OCI-LY1 (cell line): ENCODE data around the gene KLHL14.

Source experiments
- H2AFZ ChIP-seq: fragments of 200-600 bp; sonication (generic), shearing (Covaris generic); 2 replicates; pipeline ENCODE4 v1.6.0; 2014; ENCODE audit warnings: antibody characterized with exemption, mild to moderate bottlenecking, low read length
- H3F3A ChIP-seq: fragments of 200-600 bp; sonication (generic), shearing (Covaris generic); 2 replicates; pipeline ENCODE4 v1.6.0; 2014; ENCODE audit warnings: mild to moderate bottlenecking, antibody characterized with exemption, low read length, moderate library complexity; ENCODE audit not compliant: insufficient read depth
- H3K27ac ChIP-seq: fragments of 200-600 bp; sonication (generic); 2 replicates; pipeline ENCODE4 v1.5.1; 2014; ENCODE audit warnings: low read length, mixed run types, mild to moderate bottlenecking, low read depth; ENCODE audit not compliant: poor library complexity, severe bottlenecking
- H3K27me3 ChIP-seq: fragments of 200-600 bp; sonication (generic); 2 replicates; pipeline ENCODE4 v1.6.0; 2014; ENCODE audit warnings: antibody characterized with exemption, mild to moderate bottlenecking, low read length, moderate library complexity; ENCODE audit not compliant: insufficient read depth
- H3K36me3 ChIP-seq: fragments of 200-600 bp; sonication (generic); 2 replicates; pipeline ENCODE4 v1.6.1; 2014; ENCODE audit warnings: mild to moderate bottlenecking, antibody characterized with exemption, low read length, moderate library complexity, mixed read lengths; ENCODE audit not compliant: insufficient read depth
- H3K4me1 ChIP-seq: fragments of 200-600 bp; sonication (generic); 2 replicates; pipeline ENCODE4 v1.5.1; 2014; ENCODE audit warnings: mild to moderate bottlenecking, low read length, moderate library complexity; ENCODE audit not compliant: insufficient read depth, severe bottlenecking
- H3K4me2 ChIP-seq: fragments of 200-600 bp; sonication (generic), shearing (Covaris generic); 2 replicates; pipeline ENCODE4 v1.6.1; 2014; ENCODE audit warnings: low read length
- H3K4me3 ChIP-seq: fragments of 200-600 bp; sonication (generic); 2 replicates; pipeline ENCODE4 v1.5.1; 2014; ENCODE audit warnings: low read length, low read depth, mild to moderate bottlenecking, mixed read lengths; ENCODE audit not compliant: poor library complexity, severe bottlenecking
- H3K79me2 ChIP-seq: fragments of 200-600 bp; shearing (Covaris generic); 2 replicates; pipeline ENCODE4 v1.6.1; 2016; ENCODE audit warnings: mixed run types, low read length, mixed read lengths; ENCODE audit not compliant: insufficient read depth
- H3K9ac ChIP-seq: fragments of 200-600 bp; sonication (generic), shearing (Covaris generic); 2 replicates; pipeline ENCODE4 v1.6.1; 2014; ENCODE audit warnings: mild to moderate bottlenecking, low read length, mixed read lengths
- H3K9me2 ChIP-seq: fragments of 200-600 bp; sonication (generic), shearing (Covaris generic); 2 replicates; pipeline ENCODE4 v1.6.1; 2014; ENCODE audit warnings: low read depth, mild to moderate bottlenecking, low read length, mixed read lengths
- H3K9me3 ChIP-seq: fragments of 200-600 bp; shearing (Covaris generic); 2 replicates; pipeline ENCODE4 v1.6.1; 2014; ENCODE audit warnings: low read length, mixed read lengths
- H4K20me1 ChIP-seq: fragments of 200-600 bp; sonication (generic), shearing (Covaris generic); 2 replicates; pipeline ENCODE4 v1.6.0; 2016; ENCODE audit warnings: mild to moderate bottlenecking, low read length; ENCODE audit not compliant: insufficient read depth
- CTCF ChIP-seq: fragments of 200-600 bp; sonication (generic), shearing (Covaris generic); IDR thresholded peaks from 2 replicates; pipeline ENCODE4 v1.5.1; 2017; ENCODE audit warnings: mild to moderate bottlenecking, antibody characterized with exemption, low read length, moderate library complexity, mixed read lengths
- EZH2 ChIP-seq: fragments of 200-600 bp; sonication (generic), shearing (Covaris generic); IDR thresholded peaks from 2 replicates; pipeline ENCODE4 v1.8.0; 2017; ENCODE audit warnings: borderline replicate concordance, mixed run types, mild to moderate bottlenecking, antibody characterized with exemption, low read length, moderate library complexity, mixed read lengths

Gene KLHL14

GRCh38 chr18:32701313-32701712 lies 71.5 kb downstream of the KLHL14 start:
- H3K9ac ChIP-seq = no peak overlapping the region
- H3K4me3 ChIP-seq = no peak overlapping the region
- no peaks in the 10 kb centered on the region for H3K4me1 ChIP-seq
- no peak overlapping the region for H3K4me2 ChIP-seq
- no peaks in the 10 kb centered on the region for H3K27me3 ChIP-seq
- no peaks in the 10 kb centered on the region for H3K79me2 ChIP-seq
- H3K36me3 ChIP-seq = peaks cover 3% of the 10 kb centered on the region; the same call in 1 of the 2 replicates
- no peak for TF ChIP-seq EZH2
- TF ChIP-seq CTCF = no peak
- H3K27ac ChIP-seq = no peak overlapping the region
- H3K9me3 ChIP-seq = no peaks in the 10 kb centered on the region
- H4K20me1 ChIP-seq = no peaks in the 10 kb centered on the region
- no peaks in the 10 kb centered on the region for H3F3A ChIP-seq
- no peak overlapping the region for H2AFZ ChIP-seq
- no peaks in the 10 kb centered on the region for H3K9me2 ChIP-seq

DNA sequence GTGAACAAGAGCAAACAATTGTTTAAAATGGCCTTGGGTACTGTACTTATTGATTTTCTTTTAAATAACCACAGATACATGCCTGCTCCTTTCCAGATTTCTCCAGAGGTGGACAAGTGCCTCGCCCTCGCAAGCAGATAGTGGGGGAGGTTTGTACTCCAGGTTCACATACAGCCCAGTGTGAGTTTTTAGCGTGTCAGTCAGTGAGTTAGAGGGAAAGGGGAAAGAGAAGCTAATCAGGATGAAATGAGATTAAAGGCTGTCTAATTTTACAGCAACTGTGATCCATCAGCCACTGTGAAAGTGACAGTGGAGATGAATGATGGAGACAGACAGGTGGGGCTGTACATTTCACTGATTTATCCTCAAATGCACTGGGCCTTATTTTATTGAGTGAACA lies 74.7 kb downstream of the KLHL14 start:
- H3K4me1 ChIP-seq = no peaks in the 10 kb centered on the region
- H3K4me2 ChIP-seq = no peak overlapping the region
- no peak for TF ChIP-seq EZH2
- no peak for TF ChIP-seq CTCF
- H3K9me3 ChIP-seq = no peaks in the 10 kb centered on the region
- H3K9ac ChIP-seq = no peak overlapping the region
- H3K27me3 ChIP-seq = no peaks in the 10 kb centered on the region
- no peak overlapping the region for H2AFZ ChIP-seq
- H3K79me2 ChIP-seq = no peaks in the 10 kb centered on the region
- no peaks in the 10 kb centered on the region for H3F3A ChIP-seq
- no peak overlapping the region for H3K27ac ChIP-seq
- H3K4me3 ChIP-seq = no peak overlapping the region
- no peaks in the 10 kb centered on the region for H3K9me2 ChIP-seq
- peaks cover 21% of the 10 kb centered on the region; the same call in 1 of the 2 replicates for H3K36me3 ChIP-seq
- no peaks in the 10 kb centered on the region for H4K20me1 ChIP-seq

DNA sequence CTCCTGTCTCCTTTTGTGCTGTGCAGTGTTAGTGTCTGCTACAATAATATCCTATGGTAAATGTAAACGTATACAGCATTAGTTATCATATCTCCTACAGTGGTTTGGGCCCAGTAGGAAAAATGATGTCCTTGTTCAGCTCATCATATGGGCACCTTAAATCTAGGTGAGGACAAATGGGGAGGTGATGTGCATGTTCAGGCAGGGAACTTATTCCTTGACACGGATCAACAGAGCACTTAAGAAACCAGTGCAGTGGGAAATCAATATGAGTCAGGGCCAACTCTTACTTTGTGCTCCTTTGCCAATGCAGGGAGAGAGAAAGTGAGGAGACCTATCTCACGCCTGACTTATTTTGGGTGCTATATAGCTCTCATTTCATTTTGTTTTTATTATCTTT lies 76.4 kb downstream of the KLHL14 start:
- Histone ChIP-seq H3K36me3 (peaks cover 34% of the 10 kb centered on the region; the same call in 1 of the 2 replicates), H3K9ac (no peak overlapping the region), H2AFZ (no peak overlapping the region), H3K27me3 (no peaks in the 10 kb centered on the region), H3K4me1 (no peaks in the 10 kb centered on the region), H3K4me3 (no peak overlapping the region), H3K79me2 (no peaks in the 10 kb centered on the region), H3K9me3 (no peaks in the 10 kb centered on the region), H4K20me1 (no peaks in the 10 kb centered on the region), H3K27ac (no peak overlapping the region), H3K4me2 (no peak overlapping the region), H3F3A (no peaks in the 10 kb centered on the region), H3K9me2 (no peaks in the 10 kb centered on the region)
- no peak for TF ChIP-seq EZH2
- TF ChIP-seq CTCF = no peak
